Measurements from ENCODE around the gene PARD3B. TPM values are rescaled to one million over a fixed set of nuclear protein-coding genes. Genes with fewer than 3 reads are reported as not detected.

The PARD3B gene
- total RNA-seq, 1 experiment from 2014 or later = 3.6 TPM

GRCh38 chr2:204647626-204648025 lies 102.4 kb downstream of the PARD3B start:
- Histone ChIP-seq H3K36me3 (ENCODE audit: control insufficient read depth, insufficient read depth, low read length) (no peaks in the 10 kb centered on the region), H3K9me3 (ENCODE audit: control insufficient read depth, insufficient read depth, low read depth, low read length) (no peaks in the 10 kb centered on the region), H3K27me3 (ENCODE audit: control insufficient read depth, insufficient read depth, low read length) (no peaks in the 10 kb centered on the region), H3K4me3 (ENCODE audit: low read depth in 2 of 2, low read length in 2 of 2) (no peak overlapping the region), H3K4me1 (ENCODE audit: control insufficient read depth, insufficient read depth, low read length) (no peaks in the 10 kb centered on the region; the same call in none of the 2 replicates), H3K27ac (ENCODE audit: low read length) (no peak overlapping the region)
- ChIA-PET POLR2A (no interaction called here), CTCF (no interaction called here)
- no peak for ATAC-seq
- BruUV-seq (replicated peaks) = no TSS peak
- no peak for TF ChIP-seq POLR2AphosphoS5 (IDR thresholded peaks at IDR 0.05; ENCODE audit: low read depth, low read length)
- no peak for TF ChIP-seq CTCF (IDR thresholded peaks at IDR 0.05)
- no peak for TF ChIP-seq SIN3A (IDR thresholded peaks at IDR 0.05; ENCODE audit: borderline replicate concordance, insufficient read depth, low read depth, low read length)
- TF ChIP-seq REST (IDR thresholded peaks at IDR 0.05; ENCODE audit: insufficient read depth in 1 of 2, low read depth in 2 of 2, low read length in 1 of 2) = no peak
- TF ChIP-seq TCF7L2 (IDR thresholded peaks at IDR 0.05; ENCODE audit: low read depth, low read length) = no peak
- in situ Hi-C loops (cut with HindIII; ENCODE audit: low pct_unique_long_range_greater_than_20kb, low sequenced_read_pairs) (no loop called here), intact Hi-C loops (cut with micrococcal nuclease; ENCODE audit: unreplicated experiment) (no loop called here)
- DNase-seq (ENCODE audit: low read depth, low spot score) = no peak

- Histone ChIP-seq H3K27me3 (ENCODE audit: control insufficient read depth, insufficient read depth, low read length) (no peaks in the 10 kb centered on the region), H3K4me1 (ENCODE audit: control insufficient read depth, insufficient read depth, low read length) (no peaks in the 10 kb centered on the region), H3K27ac (ENCODE audit: low read length) (no peak overlapping the region), H3K4me3 (ENCODE audit: low read depth in 2 of 2, low read length in 2 of 2) (no peak overlapping the region), H3K9me3 (ENCODE audit: control insufficient read depth, insufficient read depth, low read depth, low read length) (no peaks in the 10 kb centered on the region), H3K36me3 (ENCODE audit: control insufficient read depth, insufficient read depth, low read length) (no peaks in the 10 kb centered on the region)
- BruUV-seq (replicated peaks) = no TSS peak
- no peak for ATAC-seq
- intact Hi-C loops (cut with micrococcal nuclease; ENCODE audit: unreplicated experiment) (no loop called here), in situ Hi-C loops (cut with HindIII; ENCODE audit: low pct_unique_long_range_greater_than_20kb, low sequenced_read_pairs) (no loop called here)
- ChIA-PET CTCF (no interaction called here), POLR2A (no interaction called here)
- TF ChIP-seq CTCF (IDR thresholded peaks at IDR 0.05) = no peak
- no peak for TF ChIP-seq POLR2AphosphoS5 (IDR thresholded peaks at IDR 0.05; ENCODE audit: low read depth, low read length)
- TF ChIP-seq TCF7L2 (IDR thresholded peaks at IDR 0.05; ENCODE audit: low read depth, low read length) = no peak
- DNase-seq (ENCODE audit: low read depth, low spot score) = no peak
Observed at GRCh38 chr2:204650611-204651010, 105.3 kb downstream of the PARD3B start.

All from Panc1 (cell line).